ENCODE data around the gene TMEM72.

Gene TMEM72

DNA sequence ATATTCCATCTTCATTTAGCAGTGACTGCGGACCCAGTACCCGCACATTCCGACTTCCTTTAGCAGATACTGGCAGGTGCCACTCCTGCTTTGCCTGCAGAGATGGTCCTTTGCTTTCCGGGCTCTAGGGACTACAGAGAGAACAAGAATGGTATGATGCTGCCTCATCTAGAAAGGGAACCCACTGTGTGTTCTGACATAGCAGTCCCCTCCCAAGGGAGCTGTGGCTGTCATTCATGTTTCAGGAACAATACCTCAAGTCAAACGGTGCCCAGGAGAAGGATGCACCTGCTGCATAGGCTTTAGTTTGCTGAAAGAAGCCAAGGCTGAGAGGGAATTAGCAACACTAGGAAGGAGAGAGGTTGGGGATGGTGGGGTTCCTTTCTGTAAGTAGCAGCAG lies 15.9 kb upstream of the TMEM72 start:
- no peak overlapping the region for H3K4me3 ChIP-seq (ENCODE audit: low read length)
- DNase-seq (ENCODE audit: low read depth): no peak
- TF ChIP-seq, protein P1, sequence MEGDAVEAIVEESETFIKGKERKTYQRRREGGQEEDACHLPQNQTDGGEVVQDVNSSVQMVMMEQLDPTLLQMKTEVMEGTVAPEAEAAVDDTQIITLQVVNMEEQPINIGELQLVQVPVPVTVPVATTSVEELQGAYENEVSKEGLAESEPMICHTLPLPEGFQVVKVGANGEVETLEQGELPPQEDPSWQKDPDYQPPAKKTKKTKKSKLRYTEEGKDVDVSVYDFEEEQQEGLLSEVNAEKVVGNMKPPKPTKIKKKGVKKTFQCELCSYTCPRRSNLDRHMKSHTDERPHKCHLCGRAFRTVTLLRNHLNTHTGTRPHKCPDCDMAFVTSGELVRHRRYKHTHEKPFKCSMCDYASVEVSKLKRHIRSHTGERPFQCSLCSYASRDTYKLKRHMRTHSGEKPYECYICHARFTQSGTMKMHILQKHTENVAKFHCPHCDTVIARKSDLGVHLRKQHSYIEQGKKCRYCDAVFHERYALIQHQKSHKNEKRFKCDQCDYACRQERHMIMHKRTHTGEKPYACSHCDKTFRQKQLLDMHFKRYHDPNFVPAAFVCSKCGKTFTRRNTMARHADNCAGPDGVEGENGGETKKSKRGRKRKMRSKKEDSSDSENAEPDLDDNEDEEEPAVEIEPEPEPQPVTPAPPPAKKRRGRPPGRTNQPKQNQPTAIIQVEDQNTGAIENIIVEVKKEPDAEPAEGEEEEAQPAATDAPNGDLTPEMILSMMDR (IDR thresholded peaks at IDR 0.05; ENCODE audit: insufficient read depth, low read depth, low read length, missing control alignments): no peak

DNA sequence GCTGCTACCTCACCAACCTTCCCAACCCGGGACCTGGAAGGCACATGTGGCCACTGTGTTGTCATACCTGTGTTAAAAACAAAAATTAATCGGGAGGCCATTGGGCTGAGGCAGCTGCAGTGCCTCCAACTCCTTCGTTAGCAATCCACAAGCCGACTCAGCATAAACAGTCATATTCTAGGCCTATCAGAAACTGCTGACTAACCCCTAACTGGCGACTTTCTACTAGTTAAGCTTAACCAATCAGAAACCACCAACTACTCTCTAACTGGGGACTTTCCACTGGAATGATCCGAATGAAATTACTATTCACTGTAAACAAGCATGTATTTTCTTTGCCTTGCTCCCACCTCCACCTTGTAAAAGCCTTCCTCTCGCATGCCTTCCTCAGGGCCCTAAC lies 14.1 kb upstream of the TMEM72 start:
- no peak overlapping the region for H3K4me3 ChIP-seq (ENCODE audit: low read length)
- no peak for DNase-seq (ENCODE audit: low read depth)
- TF ChIP-seq, protein P1 (IDR thresholded peaks at IDR 0.05; ENCODE audit: insufficient read depth, low read depth, low read length, missing control alignments): no peak

DNA sequence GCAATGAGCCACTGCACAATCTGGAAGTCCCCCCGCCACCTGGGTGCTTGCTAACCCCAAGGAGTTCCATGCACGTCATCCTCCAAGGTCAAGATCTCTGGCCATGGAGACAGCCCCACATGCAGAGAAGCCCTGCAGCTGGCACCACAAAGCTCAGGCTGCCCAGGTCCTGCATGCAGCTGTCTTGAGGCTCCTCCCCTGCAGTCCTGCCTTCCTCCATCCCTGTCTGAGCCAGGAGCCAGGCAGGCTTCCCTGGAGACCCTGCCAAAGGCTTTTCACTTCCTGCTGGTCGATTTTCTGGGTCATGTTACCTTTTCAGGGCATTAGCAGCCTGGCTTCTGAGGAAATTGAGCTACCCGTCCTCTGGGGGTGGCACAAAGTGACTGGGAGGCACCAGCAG lies 12.5 kb upstream of the TMEM72 start:
- no peak for DNase-seq (ENCODE audit: low read depth)
- TF ChIP-seq, protein P1 (IDR thresholded peaks at IDR 0.05; ENCODE audit: insufficient read depth, low read depth, low read length, missing control alignments): no peak
- H3K4me3 ChIP-seq (ENCODE audit: low read length): no peak overlapping the region

DNA sequence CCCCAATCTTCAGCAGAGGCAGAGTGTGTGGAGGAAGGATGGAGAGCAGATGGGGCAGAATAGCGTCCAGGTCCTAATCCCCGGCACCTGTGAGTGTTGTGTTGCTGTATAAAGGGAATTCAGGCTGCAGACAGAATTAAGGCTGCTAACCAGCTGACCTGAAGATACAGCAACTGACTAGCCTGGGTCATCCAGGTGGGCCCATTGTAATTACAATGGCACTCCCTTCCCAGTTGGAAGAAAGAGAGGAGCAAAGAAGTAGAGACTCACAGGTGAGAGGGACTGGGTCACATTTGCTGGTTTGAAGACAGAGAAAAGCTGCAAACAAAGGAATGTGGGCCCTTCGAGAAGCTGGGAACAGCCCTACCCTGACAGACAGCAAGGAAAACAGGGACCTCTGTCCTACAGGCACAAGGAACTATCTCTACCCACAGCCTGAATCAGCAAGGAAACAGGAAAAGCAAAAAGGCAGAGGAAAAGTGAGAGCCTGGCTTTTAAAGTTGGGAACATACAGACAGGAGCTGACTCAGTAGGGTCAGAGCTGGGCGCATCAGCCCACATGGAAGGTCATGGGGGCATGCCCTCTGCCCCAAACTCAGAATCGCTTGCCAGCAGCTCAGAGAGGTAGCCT lies 11.6 kb upstream of the TMEM72 start:
- DNase-seq (ENCODE audit: low read depth): no peak
- TF ChIP-seq, protein P1 (IDR thresholded peaks at IDR 0.05; ENCODE audit: insufficient read depth, low read depth, low read length, missing control alignments): no peak
- H3K4me3 ChIP-seq (ENCODE audit: low read length): no peak overlapping the region

DNA sequence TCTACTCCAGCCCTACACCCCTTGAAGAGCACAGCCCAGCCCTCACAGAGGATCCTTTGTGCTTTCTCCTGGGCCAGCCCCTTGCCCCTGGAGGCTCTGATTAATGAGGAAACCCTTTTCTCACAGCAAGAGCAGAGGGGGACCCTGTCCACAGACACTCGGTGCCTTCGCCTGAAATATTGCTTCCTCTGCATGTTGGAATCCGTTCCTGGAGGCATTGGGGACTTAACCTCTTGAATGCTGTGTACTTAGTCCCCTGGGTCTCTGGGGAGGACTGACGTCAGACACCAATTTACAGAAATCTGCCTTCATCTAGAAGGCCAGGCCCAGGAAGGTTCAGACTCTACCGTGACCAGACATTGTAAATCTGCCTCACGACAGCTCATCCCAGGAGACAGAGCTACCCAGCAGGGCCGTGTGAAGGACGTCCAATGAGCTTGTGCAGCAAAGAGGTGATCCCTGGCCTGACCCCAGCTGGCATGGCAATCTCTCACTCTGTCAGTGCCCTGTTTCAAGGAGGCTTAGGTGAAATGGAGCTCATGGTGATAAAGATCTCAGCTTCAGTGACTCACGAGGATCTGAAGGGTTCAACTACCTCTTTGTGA lies 8.1 kb upstream of the TMEM72 start:
- TF ChIP-seq, protein P1 (IDR thresholded peaks at IDR 0.05; ENCODE audit: insufficient read depth, low read depth, low read length, missing control alignments): no peak
- no peak overlapping the region for H3K4me3 ChIP-seq (ENCODE audit: low read length)
- DNase-seq (ENCODE audit: low read depth): no peak

DNA sequence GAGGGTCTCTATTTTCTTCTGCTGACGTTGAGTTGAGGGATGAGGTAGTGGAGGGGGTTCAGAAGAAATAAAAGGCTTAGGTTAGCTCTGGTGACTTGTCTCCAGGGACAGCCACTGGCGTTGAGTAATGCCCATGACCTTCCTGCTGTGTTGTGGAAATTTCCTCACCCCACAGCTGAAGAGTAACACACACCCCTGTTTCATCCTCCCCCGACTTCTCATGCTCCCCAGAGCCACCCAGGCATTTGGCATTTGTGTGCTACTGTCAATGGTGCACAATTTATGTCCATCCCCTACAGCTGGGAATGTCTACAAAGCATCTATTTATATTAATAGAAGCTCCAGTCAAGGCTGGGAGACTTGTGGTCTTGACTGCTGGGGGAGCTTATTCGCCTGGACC lies 4.7 kb upstream of the TMEM72 start:
- DNase-seq (ENCODE audit: low read depth): no peak
- TF ChIP-seq, protein P1 (IDR thresholded peaks at IDR 0.05; ENCODE audit: insufficient read depth, low read depth, low read length, missing control alignments): no peak
- H3K4me3 ChIP-seq (ENCODE audit: low read length): no peak overlapping the region

DNA sequence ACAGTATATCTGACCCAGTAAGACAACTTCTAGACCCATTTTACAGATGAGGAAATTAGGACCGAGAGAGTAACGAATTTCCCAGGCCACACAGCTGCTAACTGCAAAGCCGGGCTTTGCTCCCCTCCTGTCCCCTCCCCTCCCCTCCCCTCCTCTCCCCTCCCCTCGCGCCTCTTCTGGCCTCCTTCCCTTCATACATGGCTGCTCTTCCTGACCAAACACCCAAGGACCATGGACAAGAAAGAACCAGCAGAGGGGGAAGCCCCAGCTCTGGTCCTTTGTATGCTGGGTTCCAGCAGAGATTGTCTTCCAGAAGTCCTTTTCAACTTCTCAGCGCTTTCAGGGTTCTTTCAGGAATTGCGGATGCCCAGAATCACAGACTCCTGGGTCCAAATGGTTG lies 3.6 kb upstream of the TMEM72 start:
- DNase-seq (ENCODE audit: low read depth): no peak
- H3K4me3 ChIP-seq (ENCODE audit: low read length): no peak overlapping the region
- TF ChIP-seq, protein P1 (IDR thresholded peaks at IDR 0.05; ENCODE audit: insufficient read depth, low read depth, low read length, missing control alignments): no peak

All from epithelial cell of esophagus (primary cell).